Transverse colon (tissue), 4 donors: ENCODE results near the gene OLA1. TPM values are rescaled to one million over a fixed set of nuclear protein-coding genes. Genes with fewer than 3 reads are reported as not detected.

Experiments used
- DNase-seq: peaks from one replicate; pipeline ENCODE4 v3.0.0-alpha.2; 2019
- H3K27ac ChIP-seq, 4 donors: fragments of 200-600 bp; sonication (generic); 2 replicates each; pipeline ENCODE4 v1.5.1; 2016 to 2018; ENCODE audit warnings: inconsistent platforms in 4 of 4
- H3K27me3 ChIP-seq: fragments of 200-600 bp; sonication (generic); 2 replicates; pipeline ENCODE4 v1.5.1; 2017; ENCODE audit warnings: inconsistent platforms
- H3K36me3 ChIP-seq, 4 donors: fragments of 200-600 bp; sonication (generic); 2 replicates each; pipeline ENCODE4 v1.5.1; 2017 to 2019; ENCODE audit warnings: inconsistent platforms in 4 of 4
- H3K4me1 ChIP-seq, 4 donors: fragments of 200-600 bp; sonication (generic); 2 replicates each; pipeline ENCODE4 v1.5.1; 2017 to 2020; ENCODE audit warnings: inconsistent platforms in 4 of 4
- H3K4me3 ChIP-seq, 4 donors: fragments of 200-600 bp; sonication (generic); 1 replicate in 1 of 4; 2 replicates in 3 of 4; pipeline versions ENCODE4 v1.5.1 to v1.6.1; 2017 to 2019; ENCODE audit warnings: inconsistent platforms in 4 of 4
- H3K9me3 ChIP-seq, 2 donors: fragments of 200-600 bp; sonication (generic); 2 replicates each; pipeline ENCODE4 v1.5.1; 2017 to 2019; ENCODE audit warnings: inconsistent platforms in 2 of 2
- CTCF ChIP-seq, 5 experiments: fragments of 200-600 bp in 3 of 5; fragments of 450-650 bp in 2 of 5; sonication (generic) in 3 of 5; IDR thresholded peaks; 1 replicate in 2 of 5; 2 replicates in 3 of 5; pipeline ENCODE4 v1.5.1; 2016 to 2017; ENCODE audit warnings: antibody characterized with exemption in 5 of 5, inconsistent platforms in 3 of 5, mild to moderate bottlenecking in 2 of 5, moderate library complexity in 1 of 5
- EP300 ChIP-seq: sonication (generic); formaldehyde crosslinking; IDR thresholded peaks from one replicate; pipeline ENCODE4 v1.6.1; 2017; ENCODE audit warnings: antibody characterized with exemption, low read depth
- POLR2A ChIP-seq: fragments of 450-650 bp; IDR thresholded peaks from one replicate; pipeline ENCODE4 v1.6.1; 2016; ENCODE audit warnings: antibody characterized with exemption, mild to moderate bottlenecking, moderate library complexity
- POLR2AphosphoS5 ChIP-seq, 3 donors: sonication (generic); formaldehyde crosslinking; IDR thresholded peaks; one replicate each; pipeline ENCODE4 v1.6.1; 2016; ENCODE audit warnings: antibody characterized with exemption in 3 of 3
- WGBS, 2 donors: methylation state at CpG; one replicate each; pipeline ENCODE4 v1.1.5; 2018; ENCODE audit warnings: low coverage in 1 of 2; 5-methylcytosine and 5-hydroxymethylcytosine counted together
- in situ Hi-C, 4 donors: fragments of 200-750 bp; cut with MboI; loops; one replicate each; pipeline versions ENCODE4 v1.15.0 to v1.15.1; 2017; ENCODE audit warnings: low sequenced_read_pairs in 3 of 4, low pct_ligation_motif_present in 1 of 4, low pct_unique_long_range_greater_than_20kb in 1 of 4
- intact Hi-C: fragments of 100-400 bp; cut with DNase I; formaldehyde crosslinking; loops from one replicate; pipeline ENCODE4 v1.15.1; 2023; ENCODE audit warnings: low total_unique reads
- total RNA-seq, 4 donors: library from RNA; depleted of rRNA; stranded (reverse); fragments of >200 nt; gene quantifications; one replicate each; pipeline ENCODE4 v1.1.0, GENCODE V29; 2016

OLA1 gene
- total RNA-seq, 4 donors from 2014 or later = 6.7 to 47.7 (median 37.1) TPM

GRCh38 chr2:174219321-174219720 is 29.0 kb downstream of the OLA1 start:
- Histone ChIP-seq H3K27ac (no peak overlapping the region), H3K4me1 (no peaks in the 10 kb centered on the region), H3K27me3 (no peaks in the 10 kb centered on the region), H3K9me3 (no peaks in the 10 kb centered on the region), H3K36me3 (no peaks in the 10 kb centered on the region), H3K4me3 (no peak overlapping the region)
- intact Hi-C loops (no loop called here), in situ Hi-C loops (no loop called here)
- TF ChIP-seq CTCF (IDR thresholded peaks at IDR 0.05) = no peak
- no peak for TF ChIP-seq EP300
- TF ChIP-seq POLR2A = no peak
- 83 to 100% methylated on average over 2 to 4 of the region's 4 CpGs for WGBS, 2 donors
- no peak for DNase-seq

GRCh38 chr2:174218773-174219172 is 29.6 kb downstream of the OLA1 start:
- H3K9me3 ChIP-seq = no peaks in the 10 kb centered on the region
- intact Hi-C loops = no loop called here
- WGBS, 2 donors = 90 to 93% methylated on average over 5 to 7 of the region's 7 CpGs
- no peak for TF ChIP-seq EP300
- no peak for TF ChIP-seq CTCF (IDR thresholded peaks at IDR 0.05)
- TF ChIP-seq POLR2A = no peak
- TF ChIP-seq POLR2AphosphoS5 (IDR thresholded peaks at IDR 0.05) = no peak
- in situ Hi-C loops = no loop called here
- H3K4me1 ChIP-seq = no peaks in the 10 kb centered on the region
- no peak for DNase-seq
- no peak overlapping the region for H3K4me3 ChIP-seq
- no peak overlapping the region for H3K27ac ChIP-seq
- H3K36me3 ChIP-seq = no peaks in the 10 kb centered on the region
- H3K27me3 ChIP-seq = no peaks in the 10 kb centered on the region

- no peaks in the 10 kb centered on the region for H3K36me3 ChIP-seq
- no peaks in the 10 kb centered on the region for H3K4me1 ChIP-seq
- no peaks in the 10 kb centered on the region for H3K9me3 ChIP-seq
- no peak overlapping the region for H3K27ac ChIP-seq
- 70 to 73% methylated on average over 1 of the region's 1 CpG for WGBS, 2 donors
- no peak for TF ChIP-seq EP300
- TF ChIP-seq POLR2A = no peak
- no peak for TF ChIP-seq POLR2AphosphoS5 (IDR thresholded peaks at IDR 0.05)
- no peak for TF ChIP-seq CTCF (IDR thresholded peaks at IDR 0.05)
- no peak for DNase-seq
- no peaks in the 10 kb centered on the region for H3K27me3 ChIP-seq
- intact Hi-C loops (no loop called here), in situ Hi-C loops (no loop called here)
- H3K4me3 ChIP-seq = no peak overlapping the region
Observed at GRCh38 chr2:174217869-174218268, 30.5 kb downstream of the OLA1 start.

GRCh38 chr2:174211954-174212353 is 36.4 kb downstream of the OLA1 start:
- Histone ChIP-seq H3K27me3 (no peaks in the 10 kb centered on the region), H3K4me1 (no peaks in the 10 kb centered on the region), H3K4me3 (no peak overlapping the region), H3K9me3 (no peaks in the 10 kb centered on the region), H3K36me3 (no peaks in the 10 kb centered on the region), H3K27ac (no peak overlapping the region)
- TF ChIP-seq POLR2AphosphoS5 (IDR thresholded peaks at IDR 0.05) (no peak), CTCF (IDR thresholded peaks at IDR 0.05) (no peak), EP300 (no peak), POLR2A (no peak)
- intact Hi-C loops = no loop called here
- DNase-seq = no peak
- in situ Hi-C loops = no loop called here
